ENCODE measurements around the gene WARS2. TPM values are rescaled to one million over a fixed set of nuclear protein-coding genes. Genes with fewer than 3 reads are reported as not detected.

Gene WARS2
- total RNA-seq, 1 donor from 2014 or later: 11.9 TPM

DNA sequence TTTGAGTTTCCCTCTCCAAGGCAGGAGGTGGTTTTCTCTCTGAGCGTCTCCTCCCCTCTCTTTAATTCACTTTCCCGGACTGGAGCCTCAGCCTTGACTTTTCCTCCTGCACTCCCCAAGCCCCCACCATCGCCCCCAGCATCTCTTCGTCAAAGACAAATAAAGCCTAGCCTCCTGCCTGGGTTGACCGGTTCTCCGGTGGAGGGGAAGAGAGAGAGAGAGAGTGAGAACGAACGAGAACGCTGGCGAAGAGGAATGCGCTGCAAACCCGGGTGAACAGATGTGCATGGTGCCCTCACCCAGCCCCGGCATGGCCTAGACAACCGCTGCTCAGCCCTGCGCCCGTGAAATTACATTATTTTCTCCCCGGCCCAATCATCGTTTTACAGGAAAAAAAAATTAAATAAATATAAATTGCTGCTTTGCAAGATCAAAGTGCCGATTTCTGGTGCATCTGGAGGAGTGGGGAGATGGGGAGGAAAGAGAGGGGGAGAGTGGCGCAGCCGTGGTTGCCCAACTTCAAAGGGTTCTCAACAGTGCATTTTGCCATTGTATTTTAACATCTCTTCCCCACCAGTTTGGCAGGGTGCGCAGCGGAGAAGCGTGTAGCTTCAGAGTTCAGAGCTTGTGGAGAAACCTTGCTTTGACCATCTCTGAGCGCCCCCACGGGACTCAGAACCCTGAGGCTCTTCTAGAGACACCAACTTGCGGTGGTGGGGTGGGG, 140.9 kb downstream of the WARS2 start:
- TF ChIP-seq, protein P1, sequence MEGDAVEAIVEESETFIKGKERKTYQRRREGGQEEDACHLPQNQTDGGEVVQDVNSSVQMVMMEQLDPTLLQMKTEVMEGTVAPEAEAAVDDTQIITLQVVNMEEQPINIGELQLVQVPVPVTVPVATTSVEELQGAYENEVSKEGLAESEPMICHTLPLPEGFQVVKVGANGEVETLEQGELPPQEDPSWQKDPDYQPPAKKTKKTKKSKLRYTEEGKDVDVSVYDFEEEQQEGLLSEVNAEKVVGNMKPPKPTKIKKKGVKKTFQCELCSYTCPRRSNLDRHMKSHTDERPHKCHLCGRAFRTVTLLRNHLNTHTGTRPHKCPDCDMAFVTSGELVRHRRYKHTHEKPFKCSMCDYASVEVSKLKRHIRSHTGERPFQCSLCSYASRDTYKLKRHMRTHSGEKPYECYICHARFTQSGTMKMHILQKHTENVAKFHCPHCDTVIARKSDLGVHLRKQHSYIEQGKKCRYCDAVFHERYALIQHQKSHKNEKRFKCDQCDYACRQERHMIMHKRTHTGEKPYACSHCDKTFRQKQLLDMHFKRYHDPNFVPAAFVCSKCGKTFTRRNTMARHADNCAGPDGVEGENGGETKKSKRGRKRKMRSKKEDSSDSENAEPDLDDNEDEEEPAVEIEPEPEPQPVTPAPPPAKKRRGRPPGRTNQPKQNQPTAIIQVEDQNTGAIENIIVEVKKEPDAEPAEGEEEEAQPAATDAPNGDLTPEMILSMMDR (IDR thresholded peaks at IDR 0.05): no peak
- Histone ChIP-seq H3K27me3 (peaks cover 17% of the 10 kb centered on the region), H3K27ac (no peak overlapping the region), H3K36me3 (no peaks in the 10 kb centered on the region), H3K4me3 (no peak overlapping the region), H3K9me3 (no peaks in the 10 kb centered on the region), H3K4me1 (peaks cover 3 to 10% of the 10 kb centered on the region in 2 donors)
- no peak for DNase-seq (ENCODE audit: low spot score in 2 of 2)
- intact Hi-C loops (cut with DNase I): no loop called here

GRCh38 chr1:118998171-118998570, 142.3 kb downstream of the WARS2 start:
- intact Hi-C loops (cut with DNase I): no loop called here
- Histone ChIP-seq H3K27ac (no peak overlapping the region), H3K27me3 (peaks cover 17% of the 10 kb centered on the region), H3K36me3 (no peaks in the 10 kb centered on the region), H3K4me3 (no peak overlapping the region), H3K9me3 (no peaks in the 10 kb centered on the region), H3K4me1 (peaks cover 3 to 10% of the 10 kb centered on the region in 2 donors)
- TF ChIP-seq, protein P1 (IDR thresholded peaks at IDR 0.05): no peak
- no peak for DNase-seq (ENCODE audit: low spot score in 2 of 2)

GRCh38 chr1:118997225-118997624, 143.2 kb downstream of the WARS2 start:
- intact Hi-C loops (cut with DNase I): no loop called here
- TF ChIP-seq, protein P1 (IDR thresholded peaks at IDR 0.05): no peak
- no peaks in the 10 kb centered on the region for H3K9me3 ChIP-seq
- no peak for DNase-seq (ENCODE audit: low spot score in 2 of 2)
- H3K4me3 ChIP-seq: no peak overlapping the region
- no peak overlapping the region for H3K27ac ChIP-seq
- no peaks in the 10 kb centered on the region for H3K36me3 ChIP-seq
- peaks cover 3 to 10% of the 10 kb centered on the region in 2 donors for H3K4me1 ChIP-seq
- H3K27me3 ChIP-seq: peaks cover 18% of the 10 kb centered on the region

GRCh38 chr1:118995312-118996016, 145.0 kb downstream of the WARS2 start:
- intact Hi-C loops (cut with DNase I): no loop called here
- Histone ChIP-seq H3K27ac (no peak overlapping the region), H3K27me3 (peaks cover 11% of the 10 kb centered on the region), H3K9me3 (no peaks in the 10 kb centered on the region), H3K36me3 (no peaks in the 10 kb centered on the region), H3K4me1 (peaks cover 0 to 2% of the 10 kb centered on the region in 2 donors), H3K4me3 (no peak overlapping the region)
- no peak for DNase-seq (ENCODE audit: low spot score in 2 of 2)
- TF ChIP-seq, protein P1 (IDR thresholded peaks at IDR 0.05): no peak

GRCh38 chr1:118993700-118994026, 146.8 kb downstream of the WARS2 start:
- Histone ChIP-seq H3K27ac (no peak overlapping the region), H3K4me1 (no peaks in the 10 kb centered on the region), H3K4me3 (no peak overlapping the region), H3K27me3 (peaks cover 11% of the 10 kb centered on the region), H3K36me3 (no peaks in the 10 kb centered on the region), H3K9me3 (no peaks in the 10 kb centered on the region)
- DNase-seq (ENCODE audit: low spot score in 2 of 2): no peak
- TF ChIP-seq, protein P1 (IDR thresholded peaks at IDR 0.05): no peak
- intact Hi-C loops (cut with DNase I): no loop called here
